Neutrophil (primary cell): ENCODE results near the gene C1QTNF1.

Experiments
- H3K27ac ChIP-seq: fragments of 200-600 bp; sonication (generic); 2 replicates; pipeline ENCODE4 v1.5.1; 2016; ENCODE audit warnings: mild to moderate bottlenecking, moderate library complexity
- H3K27me3 ChIP-seq: fragments of 200-600 bp; sonication (generic); 2 replicates; pipeline ENCODE4 v1.6.0; 2016; ENCODE audit warnings: mild to moderate bottlenecking
- H3K36me3 ChIP-seq: fragments of 200-600 bp; sonication (generic); 2 replicates; pipeline ENCODE4 v1.5.1; 2017
- H3K4me1 ChIP-seq, 2 experiments: fragments of 200-600 bp in 1 of 2; sonication (generic) in 1 of 2; 1 replicate in 1 of 2; 2 replicates in 1 of 2; pipeline versions ENCODE4 v1.5.1 to v1.6.1; 2013 to 2016; ENCODE audit warnings: low read depth in 1 of 2, low read length in 1 of 2, mild to moderate bottlenecking in 1 of 2, moderate library complexity in 1 of 2; ENCODE audit not compliant: control insufficient read depth in 1 of 2, insufficient read depth in 1 of 2
- H3K4me3 ChIP-seq, 2 experiments: fragments of 200-600 bp in 1 of 2; sonication (generic) in 1 of 2; 1 replicate in 1 of 2; 2 replicates in 1 of 2; pipeline ENCODE4 v1.5.1; 2013 to 2016; ENCODE audit warnings: low read depth in 1 of 2, low read length in 1 of 2, mild to moderate bottlenecking in 1 of 2, moderate library complexity in 1 of 2
- H3K9me3 ChIP-seq: fragments of 200-600 bp; sonication (generic); 2 replicates; pipeline ENCODE4 v1.5.1; 2016
- CTCF ChIP-seq: fragments of 200-600 bp; sonication (generic); IDR thresholded peaks from 2 replicates; pipeline ENCODE4 v1.5.1; 2016; ENCODE audit warnings: antibody characterized with exemption

Gene C1QTNF1

DNA sequence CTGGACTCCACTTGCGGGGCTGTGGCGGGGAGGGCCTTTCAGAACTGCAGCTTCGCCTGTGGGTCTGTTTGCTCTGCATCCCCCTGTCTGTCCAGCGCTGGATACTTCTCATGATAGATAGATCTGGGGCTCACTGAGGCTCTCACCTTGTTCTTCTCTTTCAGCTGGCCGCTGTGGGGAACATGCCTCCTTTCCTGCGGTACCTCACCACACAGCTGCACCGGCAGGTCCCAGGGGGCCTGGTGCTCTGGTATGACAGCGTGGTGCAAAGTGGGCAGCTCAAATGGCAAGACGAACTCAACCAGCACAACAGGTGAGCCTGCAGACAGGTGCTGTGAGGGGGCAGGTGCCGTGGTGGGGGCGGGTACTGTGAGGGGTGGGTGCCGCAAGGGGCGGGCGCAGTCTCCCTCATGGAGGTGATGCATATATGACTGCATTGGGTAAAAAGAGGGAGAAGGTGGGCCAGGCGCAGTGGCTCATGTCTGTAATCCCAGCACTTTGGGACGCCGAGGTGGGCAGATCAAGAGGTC, 56.9 kb downstream of the C1QTNF1 start:
- H3K4me3 ChIP-seq = no peak overlapping the region
- peaks cover under 1% of the 10 kb centered on the region for H3K27me3 ChIP-seq
- H3K27ac ChIP-seq = no peak overlapping the region
- no peaks in the 10 kb centered on the region for H3K9me3 ChIP-seq
- peaks cover under 1 to 2% of the 10 kb centered on the region in 2 experiments for H3K4me1 ChIP-seq
- peaks cover 26% of the 10 kb centered on the region for H3K36me3 ChIP-seq
- TF ChIP-seq CTCF = no peak

GRCh38 chr17:79081571-79082276, 57.8 kb downstream of the C1QTNF1 start:
- H3K27ac ChIP-seq = no peak overlapping the region
- no peaks in the 10 kb centered on the region for H3K4me1 ChIP-seq
- H3K4me3 ChIP-seq = no peak overlapping the region
- peaks cover 32% of the 10 kb centered on the region for H3K36me3 ChIP-seq
- no peak for TF ChIP-seq CTCF
- no peaks in the 10 kb centered on the region for H3K27me3 ChIP-seq
- no peaks in the 10 kb centered on the region for H3K9me3 ChIP-seq

DNA sequence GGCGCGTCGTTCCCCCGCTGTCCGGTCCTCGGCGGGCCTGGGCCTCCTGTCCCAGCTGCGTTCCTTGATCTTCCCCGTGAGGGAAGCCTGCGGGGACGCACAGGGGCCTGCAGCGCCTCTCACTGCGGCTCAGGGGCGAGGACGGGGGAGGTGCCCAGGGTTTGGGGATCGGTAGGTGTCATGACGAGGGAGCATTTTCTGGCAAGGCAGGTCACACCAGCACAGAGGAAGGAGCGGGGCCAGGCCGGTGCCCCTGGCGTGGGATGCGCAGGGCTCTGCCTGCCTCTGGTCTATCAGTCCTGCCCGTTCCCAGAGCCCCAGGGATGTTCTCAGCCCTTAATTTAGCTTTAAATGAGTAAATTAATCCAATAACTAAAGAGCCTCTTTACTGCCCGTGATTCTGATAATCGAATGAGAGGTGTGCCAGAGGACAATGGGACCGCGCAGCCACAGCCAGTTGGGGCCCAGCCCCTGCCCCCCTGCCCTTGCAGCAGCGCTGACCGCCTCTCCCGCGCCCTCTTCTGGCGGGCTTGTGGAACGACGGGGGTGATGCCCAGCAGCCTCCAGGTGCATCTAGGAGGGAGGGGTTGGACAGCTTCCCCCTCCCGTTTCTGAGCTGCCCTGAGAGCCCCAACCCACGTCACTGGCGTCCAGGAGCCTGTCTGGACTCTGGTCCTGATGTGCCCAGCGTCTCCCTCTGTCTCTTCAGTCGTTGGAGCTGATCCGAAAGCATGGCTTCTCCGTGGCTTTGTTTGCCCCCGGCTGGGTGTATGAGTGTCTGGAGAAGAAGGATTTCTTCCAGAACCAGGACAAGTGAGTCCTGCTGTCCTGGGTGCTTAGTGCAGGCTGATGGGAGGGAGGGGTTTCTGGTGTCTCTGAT, 58.6 kb downstream of the C1QTNF1 start:
- Histone ChIP-seq H3K4me3 (no peak overlapping the region), H3K27ac (no peak overlapping the region), H3K9me3 (no peaks in the 10 kb centered on the region), H3K36me3 (peaks cover 32% of the 10 kb centered on the region), H3K4me1 (no peaks in the 10 kb centered on the region), H3K27me3 (no peaks in the 10 kb centered on the region)
- peak; percentile 59 for TF ChIP-seq CTCF

DNA sequence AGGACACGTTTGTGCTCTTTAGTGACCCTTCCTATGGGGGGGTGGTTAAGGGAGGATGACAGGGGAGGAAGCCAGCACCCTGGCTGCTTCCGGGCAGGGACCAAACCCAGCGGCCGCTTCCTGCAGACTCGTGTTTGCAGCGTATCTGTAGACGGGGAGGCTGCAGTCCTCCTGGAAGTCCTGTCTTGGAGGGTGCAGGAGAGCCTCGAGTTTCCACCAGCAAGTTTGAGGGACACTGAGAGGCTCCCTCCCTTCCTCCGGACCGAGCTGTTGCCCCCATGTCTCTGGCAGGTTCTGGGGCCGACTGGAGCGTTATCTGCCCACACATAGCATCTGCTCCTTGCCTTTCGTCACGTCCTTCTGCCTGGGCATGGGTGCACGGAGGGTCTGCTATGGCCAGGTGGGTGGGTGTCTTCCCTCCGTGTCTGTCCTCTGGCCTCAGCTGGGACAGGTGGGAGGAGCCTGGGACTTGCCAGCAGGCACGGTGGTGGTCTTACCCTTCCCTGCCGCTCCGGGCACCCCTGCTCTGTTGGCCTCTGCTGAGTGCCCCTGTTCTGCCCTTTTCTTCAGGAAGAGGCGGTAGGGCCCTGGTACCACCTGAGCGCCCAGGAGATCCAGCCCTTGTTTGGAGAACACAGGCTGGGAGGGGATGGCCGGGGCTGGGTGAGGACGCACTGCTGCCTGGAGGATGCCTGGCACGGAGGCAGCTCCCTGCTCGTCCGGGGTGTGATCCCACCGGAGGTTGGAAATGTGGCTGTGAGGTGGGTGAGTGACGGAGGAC, 59.4 kb downstream of the C1QTNF1 start:
- TF ChIP-seq CTCF = no peak
- Histone ChIP-seq H3K4me1 (no peaks in the 10 kb centered on the region), H3K27me3 (no peaks in the 10 kb centered on the region), H3K4me3 (no peak overlapping the region), H3K36me3 (peaks cover 32% of the 10 kb centered on the region), H3K9me3 (no peaks in the 10 kb centered on the region), H3K27ac (no peak overlapping the region)
